Measurements from ENCODE around the gene BTBD7. TPM values are rescaled to one million over a fixed set of nuclear protein-coding genes. Genes with fewer than 3 reads are reported as not detected.

The BTBD7 gene
- polyA plus RNA-seq, 1 donor (not counting 4 experiments of a cell fraction or from before 2014, with no cell fraction given) = 25.1 TPM

- Histone ChIP-seq H3K9me3 (ENCODE audit: control insufficient read depth, low read depth, low read length) (no peaks in the 10 kb centered on the region), H3K9me1 (ENCODE audit: control insufficient read depth, extremely low read depth, insufficient read depth, low read length) (no peaks in the 10 kb centered on the region), H3K9ac (ENCODE audit: control insufficient read depth, extremely low read depth, insufficient read depth, low read length) (no peak overlapping the region), H3K36me3 (ENCODE audit: control insufficient read depth in 2 of 2, extremely low read depth in 1 of 2, insufficient read depth in 2 of 2, low read length in 2 of 2) (peaks cover 0 to 2% of the 10 kb centered on the region in 2 experiments), H3K4me2 (ENCODE audit: control insufficient read depth, extremely low read depth, insufficient read depth, low read depth, low read length) (no peak overlapping the region), H3K4me3 (ENCODE audit: control insufficient read depth in 2 of 3, extremely low read depth in 1 of 3, insufficient read depth in 2 of 3, low read depth in 1 of 3, low read length in 3 of 3) (no peak overlapping the region), H2AFZ (ENCODE audit: control insufficient read depth, low read length) (no peak overlapping the region), H3K79me2 (ENCODE audit: control insufficient read depth, insufficient read depth, low read length) (peaks cover 19% of the 10 kb centered on the region), H4K20me1 (ENCODE audit: control insufficient read depth, extremely low read depth, insufficient read depth, low read length) (no peaks in the 10 kb centered on the region), H3K27ac (ENCODE audit: control insufficient read depth, insufficient read depth, low read length) (no peak overlapping the region), H3K4me1 (ENCODE audit: control insufficient read depth, extremely low read depth, insufficient read depth, low read length) (no peaks in the 10 kb centered on the region), H3K27me3 (ENCODE audit: control insufficient read depth, extremely low read depth, insufficient read depth, low read length) (no peaks in the 10 kb centered on the region)
- no peak for TF ChIP-seq CTCF (optimal IDR thresholded peaks at IDR 0.05 in 1 of 3, IDR thresholded peaks at IDR 0.05 in 1 of 3, conservative IDR thresholded peaks at IDR 0.05 in 1 of 3; ENCODE audit: extremely low read depth in 1 of 3, insufficient read depth in 2 of 3, low read length in 3 of 3)
- no peak for TF ChIP-seq EZH2 (IDR thresholded peaks at IDR 0.05; ENCODE audit: low read length)
- dilution Hi-C loops (cut with MboI; ENCODE audit: extremely low pct_ligation_motif_present, low sequenced_read_pairs) = no loop called here
- FAIRE-seq = no peak
- DNase-seq (ENCODE audit: low read depth, low spot score) = no peak
Observed at GRCh38 chr14:93280743-93281142, 52.1 kb downstream of the BTBD7 start.

- peaks cover 26% of the 10 kb centered on the region for H3K79me2 ChIP-seq (ENCODE audit: control insufficient read depth, insufficient read depth, low read length)
- FAIRE-seq = no peak
- dilution Hi-C loops (cut with MboI; ENCODE audit: extremely low pct_ligation_motif_present, low sequenced_read_pairs) = no loop called here
Observed at GRCh38 chr14:93276031-93276716, 56.7 kb downstream of the BTBD7 start.

More at GRCh38 chr14:93276031-93276716, 56.7 kb downstream of the BTBD7 start:
- Histone ChIP-seq H3K4me3 (ENCODE audit: control insufficient read depth in 2 of 3, extremely low read depth in 1 of 3, insufficient read depth in 2 of 3, low read depth in 1 of 3, low read length in 3 of 3) (no peak overlapping the region), H3K4me1 (ENCODE audit: control insufficient read depth, extremely low read depth, insufficient read depth, low read length) (peaks cover 4% of the 10 kb centered on the region), H3K27ac (ENCODE audit: control insufficient read depth, insufficient read depth, low read length) (no peak overlapping the region), H3K9ac (ENCODE audit: control insufficient read depth, extremely low read depth, insufficient read depth, low read length) (no peak overlapping the region), H3K9me3 (ENCODE audit: control insufficient read depth, low read depth, low read length) (no peaks in the 10 kb centered on the region), H3K36me3 (ENCODE audit: control insufficient read depth in 2 of 2, extremely low read depth in 1 of 2, insufficient read depth in 2 of 2, low read length in 2 of 2) (peaks cover 7% of the 10 kb centered on the region in 2 experiments), H3K4me2 (ENCODE audit: control insufficient read depth, extremely low read depth, insufficient read depth, low read depth, low read length) (no peak overlapping the region), H4K20me1 (ENCODE audit: control insufficient read depth, extremely low read depth, insufficient read depth, low read length) (no peaks in the 10 kb centered on the region), H3K9me1 (ENCODE audit: control insufficient read depth, extremely low read depth, insufficient read depth, low read length) (peaks cover 3% of the 10 kb centered on the region), H2AFZ (ENCODE audit: control insufficient read depth, low read length) (no peak overlapping the region), H3K27me3 (ENCODE audit: control insufficient read depth, extremely low read depth, insufficient read depth, low read length) (no peaks in the 10 kb centered on the region)
- TF ChIP-seq CTCF (optimal IDR thresholded peaks at IDR 0.05 in 1 of 3, IDR thresholded peaks at IDR 0.05 in 1 of 3, conservative IDR thresholded peaks at IDR 0.05 in 1 of 3; ENCODE audit: extremely low read depth in 1 of 3, insufficient read depth in 2 of 3, low read length in 3 of 3) = no peak
- TF ChIP-seq EZH2 (IDR thresholded peaks at IDR 0.05; ENCODE audit: low read length) = no peak
- DNase-seq (ENCODE audit: low read depth, low spot score) = no peak
